Measurements from ENCODE around the gene ORMDL1.

Gene ORMDL1, protein sequence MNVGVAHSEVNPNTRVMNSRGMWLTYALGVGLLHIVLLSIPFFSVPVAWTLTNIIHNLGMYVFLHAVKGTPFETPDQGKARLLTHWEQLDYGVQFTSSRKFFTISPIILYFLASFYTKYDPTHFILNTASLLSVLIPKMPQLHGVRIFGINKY

DNA sequence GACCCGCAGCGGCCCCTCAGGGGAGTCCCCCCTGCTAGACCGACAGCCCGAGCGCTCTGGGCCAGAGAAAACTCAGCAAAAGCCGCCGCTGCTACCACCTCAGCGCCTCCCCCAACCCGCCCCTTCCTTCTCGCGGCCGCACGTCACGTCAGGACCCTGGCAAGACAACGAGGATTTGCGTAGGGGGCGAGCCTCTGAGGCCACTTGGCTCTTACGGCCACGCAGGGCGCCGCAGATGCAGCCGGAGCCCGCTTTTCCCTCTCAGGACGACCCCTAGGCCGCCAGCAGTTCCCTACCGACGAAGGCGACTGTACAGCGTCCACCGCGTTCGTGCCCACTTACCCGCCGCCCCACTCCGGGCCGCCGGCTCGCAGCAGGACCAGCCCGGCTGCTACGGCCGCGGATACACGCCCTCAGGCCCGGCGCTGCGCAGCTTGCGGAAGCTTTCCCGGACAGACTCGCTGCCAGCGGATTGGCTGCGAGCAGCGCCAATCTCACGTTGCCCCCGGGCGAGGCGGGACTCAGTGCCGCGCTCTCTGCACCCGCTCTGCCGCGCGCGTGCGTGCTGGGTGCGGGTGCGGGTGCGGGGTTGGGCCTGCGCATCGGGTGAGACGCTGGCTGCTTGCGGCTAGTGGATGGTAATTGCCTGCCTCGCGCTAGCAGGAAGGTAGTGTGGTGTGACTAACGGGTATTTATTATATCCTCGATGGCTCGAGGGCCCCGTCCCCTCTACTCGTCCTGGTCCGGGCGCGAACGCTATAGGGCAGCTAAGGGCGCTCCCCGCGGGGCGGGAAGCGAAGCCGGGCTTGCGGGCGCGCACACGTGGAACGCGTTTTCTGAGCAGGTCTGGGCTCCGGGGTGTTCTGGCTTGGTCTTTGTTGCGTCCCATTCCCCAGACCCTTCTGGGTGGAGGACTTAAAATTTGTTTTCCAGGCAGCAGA, at the start of gene ORMDL1, which contains the start of gene PMS1:
TSS of gene ORMDL1 (minus strand) at position 413 of the 941 bp plus-strand sequence. CDS start 1,744 bp downstream, outside the sequence.
TSS of gene PMS1 (plus strand) at position 524 of the 941 bp plus-strand sequence. CDS start 7,360 bp downstream, outside the sequence.
- peak; percentile 88 for DNase-seq (ENCODE audit: low read depth)

DNA sequence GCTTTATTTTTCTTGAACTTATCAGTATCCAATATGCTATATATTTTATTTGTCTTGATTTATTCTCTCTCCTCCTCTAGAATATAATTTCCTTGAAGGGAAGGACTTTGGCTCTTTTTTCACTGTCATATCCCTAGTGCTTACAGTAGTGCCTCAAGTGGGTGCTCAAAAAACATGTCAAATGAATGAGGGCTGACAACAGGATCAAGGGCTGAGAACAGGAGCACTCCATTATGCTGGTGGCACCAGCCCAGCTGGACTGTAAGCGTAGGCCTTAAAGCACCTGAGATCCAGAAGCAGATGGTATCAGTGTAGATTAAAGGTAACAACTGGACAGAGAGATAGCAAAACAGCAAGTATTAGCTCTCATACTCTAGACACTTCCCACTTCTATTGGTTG, 46.4 kb upstream of the ORMDL1 start:
- DNase-seq (ENCODE audit: low read depth): no peak

DNA sequence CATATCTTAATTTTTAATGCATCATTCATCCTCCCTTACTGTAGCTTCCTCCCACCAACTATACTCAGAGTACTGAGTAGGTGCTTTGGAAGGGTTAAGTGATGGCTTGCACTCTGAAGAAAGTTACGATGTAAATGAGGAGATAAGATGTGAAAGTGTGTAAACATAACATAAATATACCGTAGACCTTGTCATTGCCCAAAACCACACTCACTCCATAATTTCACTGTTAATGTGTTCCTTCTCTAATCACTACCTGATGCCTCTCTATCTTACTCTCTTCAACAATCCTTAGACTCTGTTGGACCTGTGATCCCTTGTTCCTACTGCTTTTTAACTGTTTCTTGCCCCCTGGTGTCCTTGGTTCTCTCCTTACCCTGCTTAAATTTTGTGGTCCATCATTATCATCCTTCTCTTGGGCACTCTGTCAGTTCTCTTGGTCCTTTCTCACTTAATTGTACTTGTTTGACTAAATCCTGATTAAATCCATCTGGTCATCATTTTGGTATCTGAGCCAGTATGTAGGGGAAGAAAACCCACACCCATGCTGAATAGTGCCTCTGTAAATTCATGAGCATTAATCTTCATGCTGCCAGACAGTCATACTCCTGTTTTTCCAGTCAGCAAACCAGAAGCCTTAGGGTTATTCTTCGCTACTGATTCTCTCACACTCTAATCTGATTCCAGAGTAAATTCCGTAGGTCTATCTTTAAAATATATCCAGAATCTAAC, 45.1 kb upstream of the ORMDL1 start:
- DNase-seq (ENCODE audit: low read depth): no peak

DNA sequence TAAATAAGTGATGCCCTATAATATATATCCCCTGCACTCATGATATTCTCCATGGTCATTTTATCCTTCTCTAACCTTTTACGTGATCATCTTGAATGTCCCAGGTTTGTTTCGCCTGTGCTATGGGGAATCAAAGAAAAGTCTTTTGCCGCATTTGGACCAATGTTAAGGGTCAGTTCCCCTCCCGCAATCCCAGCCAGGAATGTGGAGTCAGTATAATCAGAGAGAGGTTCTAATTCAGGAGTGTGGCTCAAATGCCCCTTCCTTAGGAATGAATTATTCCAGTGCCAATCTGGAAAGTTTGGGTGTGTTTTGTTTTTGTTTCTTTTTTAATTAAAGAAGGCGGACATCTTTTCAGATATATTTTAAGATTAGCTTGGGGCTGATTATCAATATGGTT, 41.9 kb upstream of the ORMDL1 start:
- no peak for DNase-seq (ENCODE audit: low read depth)

DNA sequence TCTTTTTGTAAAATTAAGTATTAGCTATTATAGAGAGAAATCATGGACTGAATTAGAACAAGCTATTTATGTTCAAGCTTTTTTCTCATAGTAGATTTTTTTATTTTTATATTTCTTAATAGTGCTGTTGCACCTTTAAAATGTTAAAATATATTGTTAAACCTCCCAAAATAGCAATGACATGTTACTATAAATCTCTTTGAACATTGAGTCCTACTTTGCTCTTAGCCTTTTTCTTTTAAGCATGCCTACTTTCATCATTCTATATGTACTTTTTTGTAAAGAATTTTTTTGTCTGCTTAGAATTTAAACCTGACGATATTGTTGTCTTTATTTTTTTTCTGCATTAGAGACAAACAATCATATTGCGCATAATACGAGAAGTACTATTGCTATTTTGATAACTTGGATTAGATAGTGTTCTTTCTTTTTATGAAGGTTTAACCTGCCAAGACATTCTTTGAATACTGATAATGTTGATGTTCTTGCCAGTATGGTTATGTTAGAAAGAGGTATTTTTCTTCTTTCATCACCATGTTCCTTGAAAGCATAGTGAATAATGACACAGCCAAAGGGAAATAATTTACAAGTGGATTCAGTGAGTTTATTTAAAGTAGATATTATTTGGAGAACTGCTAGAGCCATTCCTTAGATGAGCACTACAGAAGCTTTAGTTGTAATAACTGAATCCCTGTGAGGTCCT, 40.7 kb upstream of the ORMDL1 start:
- DNase-seq (ENCODE audit: low read depth): no peak

DNA sequence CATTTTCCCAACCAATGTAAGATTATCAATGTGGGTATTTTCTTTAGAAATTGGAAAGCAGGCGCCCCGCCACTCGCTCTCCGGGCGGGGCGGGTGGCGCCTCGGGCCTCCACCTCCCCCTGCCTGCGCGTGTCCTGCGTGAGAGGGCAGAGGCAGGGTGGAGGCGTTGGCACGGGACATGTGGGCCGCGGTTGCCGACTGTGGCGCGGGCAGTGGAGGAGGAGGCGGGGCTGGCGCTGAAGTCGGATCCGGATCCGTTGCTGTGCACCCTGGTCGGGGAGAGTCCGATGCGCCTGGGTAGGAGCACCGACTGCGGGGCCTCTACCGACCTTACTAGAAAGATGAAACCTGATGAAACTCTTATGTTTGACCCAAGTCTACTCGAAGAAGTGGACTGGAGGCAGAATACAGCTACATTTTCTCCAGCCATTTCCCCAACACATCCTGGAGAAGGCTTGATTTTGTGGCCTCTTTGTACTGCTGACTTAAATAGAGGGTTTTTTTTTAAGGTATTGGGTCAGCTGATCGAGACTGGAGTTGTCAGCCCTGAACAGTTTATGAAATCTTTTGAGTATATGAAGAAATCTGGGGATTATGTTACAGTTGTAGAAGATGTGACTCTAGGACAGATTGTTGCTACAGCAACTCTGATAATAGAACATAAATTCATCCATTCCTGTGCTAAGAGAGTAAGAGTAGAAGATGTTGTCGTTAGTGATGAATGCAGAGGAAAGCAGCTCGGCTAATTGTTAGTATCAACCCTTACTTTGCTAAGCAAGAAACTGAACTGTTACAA, 38.0 kb upstream of the ORMDL1 start:
- no peak for DNase-seq (ENCODE audit: low read depth)

DNA sequence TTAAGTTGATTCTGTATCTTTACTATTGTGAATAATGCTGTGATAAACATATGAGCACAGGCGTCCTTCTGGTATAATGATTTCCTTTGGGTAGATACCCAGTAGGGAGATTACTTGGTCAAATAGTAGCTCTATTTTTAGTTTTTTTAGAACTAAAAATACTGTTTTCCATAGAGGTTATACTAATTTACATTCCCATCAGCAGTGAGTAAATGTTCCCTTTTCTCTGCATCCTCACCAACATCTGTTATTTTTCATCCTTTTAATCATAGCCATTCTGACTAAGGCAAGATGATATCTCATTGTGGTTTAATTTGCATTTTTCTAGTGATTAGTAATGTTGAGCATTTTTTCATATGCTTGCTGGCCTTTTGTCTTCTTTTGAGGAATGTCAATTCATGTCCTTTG, 35.2 kb upstream of the ORMDL1 start:
- DNase-seq (ENCODE audit: low read depth): no peak

DNA sequence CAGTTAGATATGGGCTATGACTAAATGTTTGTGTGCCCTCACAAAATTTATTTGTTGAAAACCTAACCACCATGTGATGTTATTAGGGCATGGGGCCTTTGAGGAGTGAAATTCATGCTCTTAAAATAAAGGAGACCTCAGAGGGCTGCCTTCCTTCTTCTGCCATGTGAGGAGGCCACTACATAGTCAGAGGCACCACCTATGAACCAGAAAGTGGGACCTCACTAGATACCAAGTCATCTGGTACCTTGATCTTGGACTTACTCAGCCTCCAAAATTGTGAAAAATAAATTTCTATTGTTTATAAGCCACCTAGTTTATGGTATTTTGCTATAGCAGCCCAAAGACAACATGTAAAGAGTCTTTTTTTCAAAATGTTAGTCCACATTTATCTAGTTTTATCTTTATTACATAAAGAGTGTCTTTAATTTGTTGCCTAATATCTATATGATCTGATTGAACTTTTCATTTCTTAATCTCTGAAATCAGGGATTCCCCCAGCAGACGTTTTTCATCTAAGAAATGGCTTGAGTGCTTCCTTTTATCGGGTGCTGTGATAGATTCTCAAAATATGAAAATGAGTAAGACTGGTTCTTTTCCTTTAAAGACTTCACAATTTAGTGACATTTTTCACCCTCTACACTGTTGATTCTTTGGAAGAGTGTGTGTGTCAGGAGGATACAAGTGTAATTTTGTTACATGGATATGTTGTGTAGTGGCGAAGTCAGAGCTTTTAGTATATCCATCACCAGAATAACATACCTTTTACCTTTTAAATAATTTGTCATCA, 34.3 kb upstream of the ORMDL1 start:
- DNase-seq (ENCODE audit: low read depth): no peak

DNA sequence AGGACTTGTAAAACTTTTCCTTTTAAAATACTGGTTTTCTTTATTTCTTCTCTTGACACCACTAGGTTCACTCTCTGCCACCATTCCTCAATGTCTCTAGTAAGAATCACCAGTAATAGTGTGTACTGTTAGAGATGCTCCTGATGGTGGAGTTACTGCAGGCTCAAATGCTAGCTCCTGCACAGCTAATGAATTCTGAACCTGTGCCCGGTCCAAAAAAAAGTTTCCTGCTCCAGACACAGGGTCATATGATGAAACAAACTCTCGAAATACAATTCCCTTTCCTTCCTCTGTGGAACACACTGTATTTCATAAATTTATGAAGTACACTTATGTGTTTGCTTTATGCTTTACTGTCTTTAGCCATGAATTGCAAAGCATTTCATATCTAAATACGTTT, 19.3 kb upstream of the ORMDL1 start:
- no peak for DNase-seq (ENCODE audit: low read depth)

DNA sequence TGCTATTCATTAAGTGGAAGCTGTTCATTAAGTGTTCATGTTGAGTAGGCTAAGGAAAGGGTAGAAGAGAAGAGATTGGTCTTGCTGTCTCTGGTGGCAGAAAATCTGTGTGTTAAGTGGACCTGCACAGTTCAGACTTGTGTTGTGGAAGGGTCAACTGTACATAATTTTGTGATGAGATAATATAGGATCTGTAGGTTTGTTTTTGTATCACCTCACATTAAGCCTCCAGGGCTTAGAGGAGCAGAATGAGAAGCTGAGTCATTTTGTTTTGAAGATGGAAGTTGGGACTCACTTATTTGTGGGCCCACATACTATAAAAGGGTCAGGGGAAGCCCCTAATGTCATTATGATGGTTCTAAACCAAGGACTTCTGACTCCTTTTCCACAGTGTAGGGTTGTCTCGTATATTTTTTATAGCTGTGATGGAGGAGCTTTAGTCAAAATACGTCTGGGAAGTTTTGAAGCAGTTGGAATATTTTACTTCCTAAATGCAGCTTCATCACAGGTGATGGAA, 18.3 kb upstream of the ORMDL1 start:
- DNase-seq (ENCODE audit: low read depth): no peak

DNA sequence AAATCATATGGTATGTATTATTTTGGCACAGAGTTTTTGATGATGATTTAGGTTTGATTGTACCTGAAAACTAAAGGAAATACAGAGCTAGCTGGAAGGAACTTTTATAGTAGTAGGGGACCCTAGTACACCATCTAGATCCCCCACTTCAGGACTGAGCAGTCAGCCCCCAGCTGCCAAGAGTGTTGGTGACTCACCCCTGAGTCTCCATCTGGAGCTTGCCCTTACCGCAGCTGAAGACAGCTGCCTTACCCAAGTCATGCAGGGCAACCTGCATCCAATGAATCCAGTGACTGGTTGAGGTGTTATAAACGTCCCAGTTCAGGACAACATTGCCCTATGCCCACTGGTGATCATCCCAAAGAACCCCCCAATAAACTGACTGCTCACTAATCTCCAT, 15.4 kb upstream of the ORMDL1 start:
- no peak for DNase-seq (ENCODE audit: low read depth)

DNA sequence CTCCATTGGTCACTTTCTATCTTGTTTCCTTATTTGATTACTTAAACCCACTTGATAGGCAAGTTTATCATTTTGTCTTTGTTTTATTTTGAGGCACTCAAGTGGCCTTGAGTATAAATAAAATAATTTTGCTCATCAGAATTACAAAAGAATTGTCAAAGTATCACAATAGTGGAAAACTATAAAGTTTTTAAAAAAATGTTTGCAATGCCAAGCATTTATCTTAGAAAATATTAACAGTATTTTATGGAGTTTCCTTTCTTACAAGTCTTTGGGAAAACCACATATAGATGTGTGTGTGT, 14.8 kb upstream of the ORMDL1 start:
- DNase-seq (ENCODE audit: low read depth): no peak

DNA sequence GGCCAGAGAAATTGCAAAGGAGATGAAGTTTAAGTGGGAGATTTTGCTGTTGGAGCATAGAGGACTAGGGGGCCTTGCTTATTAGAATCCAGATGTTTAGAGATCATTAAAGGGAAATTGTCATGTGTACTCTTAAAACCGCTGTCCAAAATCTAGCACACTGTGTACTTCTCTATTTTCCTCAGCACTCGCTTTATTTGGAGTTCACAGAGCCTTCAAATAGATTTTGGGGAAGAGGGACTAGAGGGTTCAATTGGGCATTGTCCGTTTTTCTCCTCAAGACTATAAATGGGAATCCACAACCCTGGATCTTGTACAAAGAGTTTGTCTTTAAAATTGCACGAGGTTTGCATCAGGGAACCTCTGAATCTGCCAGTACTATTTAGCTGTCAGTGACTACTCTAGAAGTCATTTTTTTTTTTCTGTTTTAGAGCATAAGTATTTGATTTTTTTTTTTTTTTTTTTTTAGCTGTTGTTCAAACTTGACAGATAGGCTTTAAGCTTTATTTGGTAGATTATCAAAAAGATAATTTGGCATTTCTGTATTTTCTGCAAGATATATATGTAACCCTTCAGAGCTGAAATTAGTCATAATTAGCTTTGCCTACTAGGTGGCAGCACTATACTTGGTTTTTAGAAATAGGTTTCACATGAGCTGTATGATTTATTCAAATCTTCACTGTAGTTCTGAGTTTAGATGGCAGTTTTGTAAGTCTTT, 14.3 kb upstream of the ORMDL1 start:
- no peak for DNase-seq (ENCODE audit: low read depth)

DNA sequence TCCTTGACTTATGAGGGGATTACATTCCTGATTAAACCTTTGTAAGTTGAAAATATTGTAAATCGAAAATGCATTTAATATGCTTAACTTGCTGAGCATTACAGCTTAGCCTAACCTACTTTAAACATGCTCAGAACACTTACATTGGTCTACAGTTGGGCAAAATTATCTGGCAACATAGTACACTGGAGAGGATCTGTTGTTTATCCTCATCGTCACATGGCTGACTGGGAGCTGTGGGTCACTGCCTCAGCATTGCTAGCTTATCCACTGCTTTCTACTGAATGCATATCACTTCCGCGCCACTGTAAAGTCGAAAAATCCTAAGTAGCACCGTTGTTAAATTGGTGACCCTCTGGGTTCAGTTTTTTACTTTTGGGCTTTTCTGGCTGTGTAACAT, 13.8 kb upstream of the ORMDL1 start:
- no peak for DNase-seq (ENCODE audit: low read depth)

DNA sequence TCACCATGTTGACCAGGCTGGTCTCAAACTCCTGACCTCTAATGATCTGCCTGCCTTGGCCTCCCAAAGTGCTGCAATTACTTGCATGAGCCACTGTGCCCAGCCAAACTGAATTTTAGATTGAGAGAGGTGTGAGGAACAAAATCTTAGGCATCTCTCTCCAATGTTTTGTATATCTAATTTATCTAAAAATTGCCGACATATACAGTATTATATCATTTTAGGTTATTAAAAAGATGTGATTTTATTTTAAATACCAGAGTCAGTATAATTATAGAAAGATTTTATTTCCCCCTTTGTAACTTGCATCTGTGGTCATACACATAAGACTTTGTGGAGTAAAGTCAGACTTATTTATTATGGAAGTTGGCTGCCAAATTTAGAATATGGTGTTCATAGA, 10.2 kb upstream of the ORMDL1 start:
- DNase-seq (ENCODE audit: low read depth): no peak

DNA sequence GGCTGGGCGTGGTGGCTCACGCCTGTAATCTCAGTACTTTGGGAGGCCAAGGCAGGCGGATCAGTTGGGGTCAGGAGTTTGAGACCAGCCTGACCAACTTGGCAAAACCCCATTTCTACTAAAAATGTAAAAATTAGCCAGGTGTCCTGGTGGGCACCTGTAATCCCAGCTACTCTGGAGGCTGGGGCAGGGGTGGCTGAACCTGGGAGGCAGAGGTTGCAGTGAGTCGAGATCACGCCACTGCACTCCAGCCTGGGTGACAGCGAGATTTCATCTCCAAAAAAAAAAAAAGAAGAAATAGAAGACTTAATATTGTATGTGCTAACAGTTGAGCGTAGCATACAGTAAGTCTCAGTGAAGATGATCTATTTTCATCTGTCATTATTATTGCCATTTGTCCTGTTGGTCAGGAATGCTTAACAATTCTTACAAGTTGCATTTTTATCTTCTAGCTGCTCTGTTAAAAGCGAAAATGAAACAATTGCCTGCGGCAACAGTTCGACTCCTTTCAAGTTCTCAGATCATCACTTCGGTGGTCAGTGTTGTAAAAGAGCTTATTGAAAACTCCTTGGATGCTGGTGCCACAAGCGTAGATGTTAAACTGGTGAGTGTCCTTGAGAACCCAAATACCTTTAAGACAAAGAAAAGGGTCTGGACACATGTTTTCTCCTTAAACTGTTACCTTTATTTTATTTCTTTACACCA, 7.4 kb upstream of the ORMDL1 start:
- no peak for DNase-seq (ENCODE audit: low read depth)

DNA sequence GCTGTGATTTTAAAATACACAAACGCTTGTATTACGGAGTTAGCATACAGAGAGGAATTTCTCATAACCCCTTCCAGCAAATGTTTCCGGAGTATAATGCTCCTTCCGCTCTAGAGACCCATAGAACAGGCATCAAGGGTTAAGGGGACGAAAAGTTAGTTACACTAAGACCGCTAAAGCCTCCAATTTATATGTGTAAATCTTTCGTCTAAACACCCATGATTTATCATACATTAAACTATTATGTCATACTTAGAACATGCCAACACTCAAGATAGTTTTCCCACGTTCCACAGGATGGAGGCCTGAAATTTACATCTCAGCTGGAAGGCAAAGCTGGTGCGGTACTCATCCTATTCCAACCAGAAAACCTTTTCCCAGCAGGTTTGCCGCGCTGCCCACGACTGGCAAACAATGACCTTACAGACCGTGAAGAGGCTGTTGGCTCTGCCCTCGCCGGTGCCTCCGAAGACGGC, 650 bp downstream of the ORMDL1 start:
- DNase-seq (ENCODE audit: low read depth): no peak

DNA sequence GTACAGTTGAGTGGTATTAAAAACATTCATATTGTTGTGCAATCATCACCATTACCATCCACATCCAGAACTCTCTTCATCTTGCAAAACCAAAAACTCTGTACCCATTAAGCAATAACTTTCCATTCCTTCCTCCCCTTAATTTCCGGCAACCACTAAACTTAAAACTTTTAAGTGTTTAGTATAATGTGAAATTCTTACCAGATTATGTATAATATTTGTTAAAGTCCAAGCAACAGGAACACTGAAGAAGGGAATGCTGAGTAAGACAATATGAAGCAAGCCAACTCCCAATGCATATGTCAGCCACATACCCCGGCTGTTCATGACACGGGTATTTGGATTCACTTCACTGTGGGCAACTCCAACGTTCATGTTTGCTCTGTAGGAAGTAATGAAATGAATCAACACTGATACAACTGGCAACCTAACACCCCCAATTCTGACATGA, 1.9 kb downstream of the ORMDL1 start:
- no peak for DNase-seq (ENCODE audit: low read depth)

DNA sequence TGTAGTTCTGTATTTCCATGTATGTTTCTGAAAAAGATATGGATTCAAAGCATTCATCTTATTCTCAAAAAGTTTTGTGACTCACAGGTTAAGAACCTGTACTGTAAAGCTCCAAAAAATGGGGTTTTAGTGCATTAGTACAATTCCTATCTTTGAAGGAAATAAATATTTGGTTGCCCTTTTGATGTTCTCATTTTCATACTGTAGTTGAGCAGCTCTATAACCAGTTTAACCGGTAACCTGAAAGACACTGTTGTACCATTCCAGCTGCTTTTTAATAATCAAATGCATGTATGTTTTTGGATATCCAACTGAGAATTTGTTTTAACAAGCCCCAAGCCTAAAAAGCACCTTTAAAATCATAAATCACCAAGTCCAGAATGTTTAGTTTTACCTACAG, 11.9 kb downstream of the ORMDL1 start:
- DNase-seq (ENCODE audit: low read depth): no peak
